H4 (cell line): ENCODE measurements around the gene TM7SF2. TPM values are rescaled to one million over a fixed set of nuclear protein-coding genes. Genes with fewer than 3 reads are reported as not detected.

ENCODE experiments used
- DNase-seq: peaks from one replicate; pipeline ENCODE4 v3.0.0-alpha.2; 2015; ENCODE audit warnings: low spot score
- total RNA-seq: library from RNA; depleted of rRNA; stranded (reverse); fragments of >200 nt; shearing (Covaris generic); gene quantifications from 2 replicates; pipeline ENCODE4 v1.2.3, GENCODE V29; 2014; rRNA removed

TM7SF2 gene
- 3.2 and 5.2 TPM in 2 replicates for total RNA-seq

- DNase-seq = no peak
These were observed at the start of gene TM7SF2 for GRCh38 chr11:65111744-65112545. Gene TM7SF2, plus strand, starts transcription at chr11:65111872. Its CDS starts 144 bp downstream, at chr11:65112016.

GRCh38 chr11:65063532-65063931 lies 48.1 kb upstream of the TM7SF2 start:
- no peak for DNase-seq

GRCh38 chr11:65064847-65065240 lies 46.8 kb upstream of the TM7SF2 start:
- DNase-seq = no peak

GRCh38 chr11:65065851-65066250 lies 45.8 kb upstream of the TM7SF2 start:
- DNase-seq = no peak

- DNase-seq = no peak
These were observed 45.4 kb upstream of the TM7SF2 start for GRCh38 chr11:65066315-65066714.

GRCh38 chr11:65066805-65067291 lies 44.8 kb upstream of the TM7SF2 start:
- DNase-seq = no peak

- DNase-seq = no peak
These were observed 44.2 kb upstream of the TM7SF2 start for GRCh38 chr11:65067446-65067845.

- no peak for DNase-seq
These were observed 42.5 kb upstream of the TM7SF2 start for GRCh38 chr11:65069217-65069616.

- DNase-seq = no peak
These were observed 39.6 kb upstream of the TM7SF2 start for GRCh38 chr11:65071907-65072630.

GRCh38 chr11:65072631-65072966 lies 39.1 kb upstream of the TM7SF2 start:
- no peak for DNase-seq

GRCh38 chr11:65077451-65077850 lies 34.2 kb upstream of the TM7SF2 start:
- DNase-seq = no peak

GRCh38 chr11:65078151-65078550 lies 33.5 kb upstream of the TM7SF2 start:
- no peak for DNase-seq

GRCh38 chr11:65078786-65079342 lies 32.8 kb upstream of the TM7SF2 start:
- no peak for DNase-seq

- DNase-seq = no peak
These were observed 28.4 kb upstream of the TM7SF2 start for GRCh38 chr11:65083134-65083833.

GRCh38 chr11:65083834-65084597 lies 27.7 kb upstream of the TM7SF2 start, which contains the start of the genes CDCA5 and ZFPL1:
Gene CDCA5, minus strand, starts transcription at chr11:65084040. Its CDS starts 62 bp downstream, at chr11:65083978.
Gene ZFPL1, plus strand, starts transcription at chr11:65084222. Its CDS starts 477 bp downstream, at chr11:65084699.
- peak; percentile 94 for DNase-seq

- DNase-seq = no peak
These were observed 26.9 kb upstream of the TM7SF2 start for GRCh38 chr11:65084598-65085375.

GRCh38 chr11:65085446-65085845 lies 26.2 kb upstream of the TM7SF2 start:
- no peak for DNase-seq

GRCh38 chr11:65086809-65087208 lies 24.9 kb upstream of the TM7SF2 start:
- no peak for DNase-seq

GRCh38 chr11:65087216-65087615 lies 24.5 kb upstream of the TM7SF2 start:
- DNase-seq = no peak

- DNase-seq = no peak
These were observed 23.8 kb upstream of the TM7SF2 start for GRCh38 chr11:65087827-65088226.
